Osteocyte (in vitro differentiated cells): Measurements from ENCODE around the gene AARSD1. TPM values are rescaled to one million over a fixed set of nuclear protein-coding genes. Genes with fewer than 3 reads are reported as not detected.
"Not testable (repeated sequence)": the region's sequence is repeated elsewhere in the genome, so short reads cannot be mapped to it uniquely, and the experiment has no call there.

ENCODE experiments used
- DNase-seq: peaks from one replicate; pipeline ENCODE4 v3.0.0; 2021; ENCODE audit warnings: mixed read lengths; ENCODE audit not compliant: unreplicated experiment; ENCODE audit errors: extremely low spot score
- H3K27ac Mint-ChIP-seq: one replicate; pipeline ENCODE4 v1.8.0; 2021; ENCODE audit warnings: mild to moderate bottlenecking, mixed read lengths; ENCODE audit not compliant: unreplicated experiment
- H3K27me3 Mint-ChIP-seq: one replicate; pipeline ENCODE4 v1.8.0; 2021; ENCODE audit warnings: mixed read lengths; ENCODE audit not compliant: unreplicated experiment
- H3K36me3 Mint-ChIP-seq: one replicate; pipeline ENCODE4 v1.8.0; 2021; ENCODE audit warnings: mixed read lengths; ENCODE audit not compliant: unreplicated experiment
- H3K4me1 Mint-ChIP-seq: one replicate; pipeline ENCODE4 v1.8.0; 2021; ENCODE audit warnings: mixed read lengths; ENCODE audit not compliant: unreplicated experiment
- H3K4me3 Mint-ChIP-seq: one replicate; pipeline ENCODE4 v1.8.0; 2021; ENCODE audit warnings: mild to moderate bottlenecking, moderate library complexity, mixed read lengths; ENCODE audit not compliant: unreplicated experiment
- H3K9me3 Mint-ChIP-seq: one replicate; pipeline ENCODE4 v1.8.0; 2021; ENCODE audit warnings: mixed read lengths; ENCODE audit not compliant: unreplicated experiment
- CTCF ChIP-seq: fragments of 200-600 bp; sonication (generic); IDR thresholded peaks from 2 replicates; pipeline ENCODE4 v1.5.0; 2021; ENCODE audit warnings: antibody characterized with exemption, mild to moderate bottlenecking, moderate library complexity
- total RNA-seq: library from RNA; stranded (reverse); gene quantifications from 2 replicates; pipeline ENCODE4 v1.2.1, GENCODE V29; 2021

The AARSD1 gene
- total RNA-seq, 1 donor from 2014 or later: 50.6 TPM

GRCh38 chr17:43006639-43007551, 42.6 kb upstream of the AARSD1 start, which contains the start of gene IFI35:
Gene IFI35 (plus strand): TSS chr17:43006784. CDS start chr17:43006948, 164 bp downstream.
- no peaks in the 10 kb centered on the region for H3K27me3 Mint-ChIP-seq
- peaks cover 21% of the 10 kb centered on the region for H3K4me1 Mint-ChIP-seq
- H3K4me3 Mint-ChIP-seq: peak within 1 kb of the TSS; percentile 98
- H3K36me3 Mint-ChIP-seq: peaks cover 9% of the 10 kb centered on the region
- DNase-seq: peak; percentile 94
- no peaks in the 10 kb centered on the region for H3K9me3 Mint-ChIP-seq
- peak within 1 kb of the TSS; percentile 100 for H3K27ac Mint-ChIP-seq
- TF ChIP-seq CTCF: peak; percentile 38

GRCh38 chr17:43003542-43004172, 39.4 kb upstream of the AARSD1 start:
- peak overlapping the region; percentile 17 for H3K27ac Mint-ChIP-seq
- no peaks in the 10 kb centered on the region for H3K9me3 Mint-ChIP-seq
- peaks cover 20% of the 10 kb centered on the region for H3K36me3 Mint-ChIP-seq
- peaks cover 31% of the 10 kb centered on the region for H3K4me1 Mint-ChIP-seq
- no peaks in the 10 kb centered on the region for H3K27me3 Mint-ChIP-seq
- DNase-seq: no peak
- H3K4me3 Mint-ChIP-seq: no peak overlapping the region
- no peak for TF ChIP-seq CTCF

- H3K9me3 Mint-ChIP-seq, H3K27me3 Mint-ChIP-seq, H3K4me3 Mint-ChIP-seq, DNase-seq: not testable (repeated sequence)
- peaks cover 20% of the 10 kb centered on the region for H3K36me3 Mint-ChIP-seq
- H3K27ac Mint-ChIP-seq: peak overlapping the region; percentile 18
- H3K4me1 Mint-ChIP-seq: peaks cover 32% of the 10 kb centered on the region
Observed at GRCh38 chr17:43000894-43001293, 36.6 kb upstream of the AARSD1 start.

GRCh38 chr17:42999003-42999525, 34.8 kb upstream of the AARSD1 start:
- H3K4me3 Mint-ChIP-seq: peak overlapping the region; percentile 98
- no peak for DNase-seq
- H3K27me3 Mint-ChIP-seq: no peaks in the 10 kb centered on the region
- no peak for TF ChIP-seq CTCF
- peaks cover 32% of the 10 kb centered on the region for H3K4me1 Mint-ChIP-seq
- peak overlapping the region; percentile 96 for H3K27ac Mint-ChIP-seq
- no peaks in the 10 kb centered on the region for H3K9me3 Mint-ChIP-seq
- peaks cover 31% of the 10 kb centered on the region for H3K36me3 Mint-ChIP-seq

- peaks cover 32% of the 10 kb centered on the region for H3K4me1 Mint-ChIP-seq
- H3K9me3 Mint-ChIP-seq: no peaks in the 10 kb centered on the region
- H3K27me3 Mint-ChIP-seq: no peaks in the 10 kb centered on the region
- peaks cover 31% of the 10 kb centered on the region for H3K36me3 Mint-ChIP-seq
- peak; percentile 78 for TF ChIP-seq CTCF
- H3K4me3 Mint-ChIP-seq: peak within 1 kb of the TSS; percentile 98
- peak within 1 kb of the TSS; percentile 96 for H3K27ac Mint-ChIP-seq
- DNase-seq: peak; percentile 98
Observed at GRCh38 chr17:42997984-42998938, 34.0 kb upstream of the AARSD1 start, which contains the start of gene RPL27. Gene RPL27 (plus strand): TSS chr17:42998419. CDS start chr17:42998751, 332 bp downstream.
